Endothelial cell of umbilical vein (primary cell): ENCODE data around the gene MOGAT3. TPM values are rescaled to one million over a fixed set of nuclear protein-coding genes. Genes with fewer than 3 reads are reported as not detected.
"Not testable (repeated sequence)": the region's sequence is repeated elsewhere in the genome, so short reads cannot be mapped to it uniquely, and the experiment has no call there.

Experiments
- BruUV-seq: library from RNA; stranded (reverse); fragments of 400-500 nt; replicated peaks from 2 replicates; lab custom pipeline; 2021; lab: Mats Ljungman, UMichigan
- CTCF ChIA-PET: fragments of 300-600, 350-600 bp; sonication (Branson Sonifier 250); formaldehyde crosslinking; loops from one replicate; lab custom pipeline; 2021; ENCODE audit warnings: antibody characterized with exemption, inconsistent platforms; lab: Charles Lee
- POLR2A ChIA-PET: fragments of 300-600, 350-600 bp; sonication (Branson Sonifier 250); formaldehyde crosslinking; loops from one replicate; lab custom pipeline; 2021; ENCODE audit warnings: antibody characterized with exemption, inconsistent platforms; lab: Charles Lee
- DNase-seq: peaks from one replicate; pipeline ENCODE4 v3.0.0-alpha.2; 2011; ENCODE audit warnings: low read depth, low spot score
- FAIRE-seq: peaks from 2 replicates; lab custom pipeline; 2011; peaks lifted over from hg19 to GRCh38; lab: Jason Lieb, UNC
- H2AFZ ChIP-seq: 2 replicates; pipeline ENCODE4 v1.6.0; 2012; ENCODE audit warnings: low read depth, low read length, control low read depth, inconsistent platforms
- H3K27ac ChIP-seq: 2 replicates; pipeline ENCODE4 v1.5.1; 2011; ENCODE audit warnings: low read depth, mild to moderate bottlenecking, control low read depth, low read length, moderate library complexity; ENCODE audit not compliant: insufficient read depth
- H3K27me3 ChIP-seq, 2 experiments: 2 replicates each; pipeline versions ENCODE4 v1.6.0 to v1.6.1; 2011; ENCODE audit warnings: low read length in 2 of 2, mixed read lengths in 1 of 2; ENCODE audit not compliant: control insufficient read depth in 2 of 2, insufficient read depth in 2 of 2
- H3K36me3 ChIP-seq, 2 experiments: 2 replicates in 1 of 2; 3 replicates in 1 of 2; pipeline ENCODE4 v1.5.1; 2011; ENCODE audit warnings: low read length in 2 of 2, mild to moderate bottlenecking in 1 of 2, moderate library complexity in 1 of 2; ENCODE audit not compliant: control insufficient read depth in 2 of 2, insufficient read depth in 2 of 2; ENCODE audit errors: extremely low read depth in 1 of 2
- H3K4me1 ChIP-seq: 3 replicates; pipeline ENCODE4 v1.5.1; 2011; ENCODE audit warnings: mild to moderate bottlenecking, low read length; ENCODE audit not compliant: control insufficient read depth, insufficient read depth; ENCODE audit errors: extremely low read depth
- H3K4me2 ChIP-seq: 2 replicates; pipeline ENCODE4 v1.6.1; 2011; ENCODE audit warnings: low read length, control low read depth, mixed read lengths; ENCODE audit not compliant: insufficient read depth
- H3K4me3 ChIP-seq, 3 experiments: fragments of 200-600 bp in 1 of 3; sonication (generic), shearing (Covaris generic) in 1 of 3; replicated peaks in 1 of 3; 2 replicates each; pipeline ENCODE4 v1.5.1; 2011 to 2016; ENCODE audit warnings: control low read depth in 3 of 3, low read length in 3 of 3, mild to moderate bottlenecking in 2 of 3, inconsistent platforms in 1 of 3, low read depth in 1 of 3, moderate library complexity in 1 of 3; ENCODE audit not compliant: insufficient read depth in 1 of 3
- H3K79me2 ChIP-seq: 2 replicates; pipeline ENCODE4 v1.6.0; 2012; ENCODE audit warnings: low read length, inconsistent platforms; ENCODE audit not compliant: control insufficient read depth, insufficient read depth
- H3K9ac ChIP-seq: replicated peaks from 2 replicates; pipeline ENCODE3; 2011; ENCODE audit warnings: low read length, control low read depth; ENCODE audit not compliant: insufficient read depth; ENCODE audit errors: extremely low read depth
- H3K9me1 ChIP-seq: replicated peaks from 3 replicates; pipeline ENCODE4 v1.6.0; 2011; ENCODE audit warnings: mild to moderate bottlenecking, low read length; ENCODE audit not compliant: control insufficient read depth, insufficient read depth; ENCODE audit errors: extremely low read depth
- H3K9me3 ChIP-seq: replicated peaks from 2 replicates; pipeline ENCODE4 v1.5.1; 2012; ENCODE audit warnings: low read length, inconsistent platforms; ENCODE audit not compliant: control insufficient read depth, insufficient read depth
- H4K20me1 ChIP-seq: replicated peaks from 2 replicates; pipeline ENCODE3; 2011; ENCODE audit warnings: mild to moderate bottlenecking, low read length; ENCODE audit not compliant: control insufficient read depth, insufficient read depth; ENCODE audit errors: extremely low read depth
- CTCF ChIP-seq, 2 donors: IDR thresholded peaks; 1 replicate in 1 of 2; 2 replicates in 1 of 2; pipeline ENCODE4 v1.5.1; 2011; ENCODE audit warnings: low read length in 2 of 2, mild to moderate bottlenecking in 2 of 2, moderate library complexity in 2 of 2, control low read depth in 1 of 2, inconsistent platforms in 1 of 2, low read depth in 1 of 2; ENCODE audit not compliant: insufficient read depth in 1 of 2; ENCODE audit errors: extremely low read depth in 1 of 2
- EZH2 ChIP-seq: IDR thresholded peaks from 2 replicates; pipeline ENCODE4 v1.6.1; 2012; ENCODE audit warnings: borderline replicate concordance, low read depth, mild to moderate bottlenecking, moderate library complexity, low read length, inconsistent platforms; ENCODE audit not compliant: severe bottlenecking
- FOS ChIP-seq: IDR thresholded peaks from 2 replicates; pipeline ENCODE4 v1.6.1; 2011; ENCODE audit warnings: mild to moderate bottlenecking, low read length, moderate library complexity, borderline replicate concordance; ENCODE audit not compliant: insufficient read depth
- GATA2 ChIP-seq: IDR thresholded peaks from 2 replicates; pipeline ENCODE4 v1.7.0; 2011; ENCODE audit warnings: low read depth, mild to moderate bottlenecking, moderate library complexity, mixed read lengths, low read length; ENCODE audit not compliant: insufficient read length, insufficient read depth
- JUN ChIP-seq: IDR thresholded peaks from 2 replicates; pipeline ENCODE4 v1.6.1; 2011; ENCODE audit warnings: borderline replicate concordance, low read depth; ENCODE audit not compliant: insufficient read length, insufficient read depth
- MYC ChIP-seq: IDR thresholded peaks from one replicate; pipeline ENCODE4 v1.6.1; 2011; ENCODE audit warnings: mild to moderate bottlenecking, low read depth, low read length
- POLR2A ChIP-seq: IDR thresholded peaks from 2 replicates; pipeline ENCODE4 v1.6.1; 2012; ENCODE audit warnings: low read depth, mild to moderate bottlenecking, control low read depth, low read length
- POLR2AphosphoS5 ChIP-seq: IDR thresholded peaks from 2 replicates; pipeline ENCODE4 v1.6.1; 2012; ENCODE audit warnings: low read depth, mild to moderate bottlenecking, control low read depth, low read length, moderate library complexity; ENCODE audit not compliant: insufficient read depth
- dilution Hi-C: fragments of 300-500 bp; cut with MboI; formaldehyde crosslinking; loops from one replicate; pipeline ENCODE4 v1.15.0; 2019; ENCODE audit warnings: low sequenced_read_pairs; ENCODE audit not compliant: extremely low pct_ligation_motif_present
- intact Hi-C: fragments of 100-400 bp; cut with micrococcal nuclease; formaldehyde crosslinking; loops from one replicate; pipeline ENCODE4 v1.10.0; 2022
- polyA plus RNA-seq, 4 experiments: library from polyadenylated mRNA; depleted of rRNA in 3 of 4; stranded (reverse) in 3 of 4; unstranded in 1 of 4; fragments of >200 nt; gene quantifications; 2 replicates each; pipeline versions ENCODE4 v1.2.1 to v1.2.3, GENCODE V29; 2011 to 2012; ENCODE audit warnings: missing spikeins in 1 of 4
- total RNA-seq: library from RNA; stranded (reverse); gene quantifications from 2 replicates; pipeline ENCODE4 v1.2.3, GENCODE V29; 2021
- TF ChIP-seq, protein P1 (sequence below): IDR thresholded peaks from 2 replicates; pipeline ENCODE4 v1.6.1; 2011; ENCODE audit not compliant: insufficient read depth, insufficient read length

The MOGAT3 gene
- total and polyA plus RNA-seq, 2 donors (not counting 3 experiments of a cell fraction or from before 2014, with no cell fraction given): not detected

- dilution Hi-C loops (no loop called here), intact Hi-C loops (no loop called here)
- Histone ChIP-seq H3K4me3 (no peak overlapping the region), H3K27ac (no peak overlapping the region), H3K27me3 (peaks cover 19 to 21% of the 10 kb centered on the region in 2 experiments), H3K9me3 (no peaks in the 10 kb centered on the region), H3K9ac (no peak overlapping the region), H3K36me3 (peaks cover 6 to 20% of the 10 kb centered on the region in 2 experiments), H3K79me2 (no peaks in the 10 kb centered on the region), H4K20me1 (no peaks in the 10 kb centered on the region), H3K4me1 (peaks cover 5% of the 10 kb centered on the region), H2AFZ (no peak overlapping the region), H3K4me2 (no peak overlapping the region), H3K9me1 (no peaks in the 10 kb centered on the region)
- ChIA-PET CTCF (interaction anchor here (5.2 kb wide), 1 partner anchor 13 kb away, joined by 38 read pairs; no protein-coding TSS in a partner anchor), POLR2A (no interaction called here)
- TSS peak; percentile 72 for BruUV-seq
- DNase-seq (no peak), FAIRE-seq (no peak)
- TF ChIP-seq JUN (no peak), EZH2 (no peak), FOS (no peak), GATA2 (no peak), MYC (no peak), POLR2A (no peak), CTCF (IDR thresholded peaks at IDR 0.05; ENCODE audit: extremely low read depth in 1 of 2, insufficient read depth in 1 of 2, low read depth in 1 of 2, low read length in 2 of 2) (no peak), POLR2AphosphoS5 (no peak)
- TF ChIP-seq, protein P1, sequence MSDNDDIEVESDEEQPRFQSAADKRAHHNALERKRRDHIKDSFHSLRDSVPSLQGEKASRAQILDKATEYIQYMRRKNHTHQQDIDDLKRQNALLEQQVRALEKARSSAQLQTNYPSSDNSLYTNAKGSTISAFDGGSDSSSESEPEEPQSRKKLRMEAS: no peak
These were observed 5.2 kb upstream of the MOGAT3 start for GRCh38 chr7:101205901-101206664.

DNA sequence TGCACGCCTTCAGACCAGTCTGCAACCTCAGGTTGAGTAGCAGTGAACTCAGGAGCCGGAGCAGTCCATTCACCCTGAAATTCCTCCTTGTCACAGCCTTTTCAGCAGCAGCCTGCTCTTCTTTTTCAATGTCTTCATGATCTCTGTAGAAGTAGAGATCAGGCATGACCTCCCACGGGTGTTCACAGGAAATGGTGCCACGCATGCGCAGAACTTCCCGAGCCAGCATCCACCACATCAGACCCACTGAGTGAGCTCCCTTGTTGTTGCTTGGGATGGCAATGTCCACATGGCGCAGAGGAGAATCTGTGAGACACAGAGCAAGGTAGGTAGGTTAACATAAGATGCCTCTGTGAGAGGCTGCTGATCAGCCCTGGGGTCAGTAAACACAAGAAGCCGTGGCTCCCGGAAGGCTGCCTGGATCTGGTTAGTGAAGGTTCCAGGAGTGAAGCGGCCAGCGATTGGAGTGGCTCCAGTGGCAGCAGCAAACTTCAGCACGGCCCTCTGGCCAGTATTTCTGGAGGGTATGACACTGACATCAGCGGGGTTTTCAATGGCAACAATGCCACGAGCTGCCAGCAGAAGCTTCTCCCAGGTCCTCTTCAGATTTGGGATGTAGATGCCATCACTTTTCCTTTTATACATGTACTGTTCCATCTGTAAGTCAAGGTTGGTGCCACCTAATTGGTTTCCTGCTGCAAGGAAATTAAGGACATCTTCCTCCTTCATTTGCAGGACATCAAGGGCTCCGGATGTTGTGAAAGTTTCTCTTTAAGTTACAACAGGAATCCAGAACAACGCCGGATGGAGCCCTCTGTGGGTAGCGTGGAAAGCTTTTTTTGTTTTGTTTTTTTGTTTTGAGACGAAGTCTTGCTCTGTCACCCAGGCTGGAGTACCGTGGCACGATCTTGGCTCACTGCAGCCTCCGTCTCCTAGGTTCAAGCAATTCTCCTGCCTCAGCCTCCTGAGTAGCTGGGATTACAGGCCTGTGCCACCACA, 3.2 kb upstream of the MOGAT3 start:
- H3K27ac ChIP-seq, intact Hi-C loops, H3K4me3 ChIP-seq, H3K9ac ChIP-seq, H3K9me1 ChIP-seq, FAIRE-seq, BruUV-seq, POLR2A ChIA-PET, DNase-seq, H3K9me3 ChIP-seq, H2AFZ ChIP-seq, H3K4me1 ChIP-seq, dilution Hi-C loops, H3K4me2 ChIP-seq, H3K79me2 ChIP-seq, H4K20me1 ChIP-seq: not testable (repeated sequence)
- peaks cover 28 to 29% of the 10 kb centered on the region in 2 experiments for H3K27me3 ChIP-seq
- H3K36me3 ChIP-seq: peaks cover 3 to 13% of the 10 kb centered on the region in 2 experiments
- CTCF ChIA-PET: interaction anchor here (1.6 to 5.2 kb wide), 4 partner anchors 9 to 60 kb away, joined by 5 to 38 read pairs (median 6); partner anchors contain the start of genes PLOD3 and ZNHIT1
